Stimulated activated CD4-positive, alpha-beta T cell treated with anti-CD3 and anti-CD28 coated beads, Interleukin-4, amount 100 ng/mL, for 24 hours (primary cell): ENCODE data around the gene FUT2.
"Not testable (repeated sequence)": the region's sequence is repeated elsewhere in the genome, so short reads cannot be mapped to it uniquely, and the experiment has no call there.

ENCODE experiments used
- DNase-seq: peaks from one replicate; pipeline ENCODE4 v3.0.0-alpha.2; 2020

Gene FUT2

GRCh38 chr19:48671446-48671995, 24.2 kb upstream of the FUT2 start:
- DNase-seq = no peak

DNA sequence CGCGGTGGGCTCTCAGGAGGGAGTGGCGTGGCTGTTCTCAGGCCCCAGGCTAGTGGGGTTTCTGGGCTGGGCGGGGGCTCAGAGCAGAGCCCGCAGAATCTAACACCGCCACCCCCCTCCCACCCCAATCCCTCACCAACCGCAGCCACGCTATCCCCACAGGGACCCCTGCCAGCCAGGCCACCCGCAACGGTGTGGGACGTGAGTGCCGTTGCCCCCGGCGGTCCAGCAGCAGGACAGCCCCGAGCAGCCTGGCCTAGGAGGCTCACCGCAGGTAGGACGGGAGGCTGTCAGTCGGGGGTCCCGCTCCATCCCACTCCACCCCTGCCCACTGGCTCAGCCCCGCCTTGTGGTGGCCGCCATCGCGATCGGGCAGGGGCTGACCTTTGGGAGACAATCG, 22.8 kb upstream of the FUT2 start, which contains the start of gene NTN5:
Gene NTN5 (minus strand): TSS at position 24 of the 400 bp plus-strand sequence. CDS start 2,031 bp downstream, outside the sequence.
- DNase-seq = no peak

GRCh38 chr19:48673436-48674100, 22.2 kb upstream of the FUT2 start:
- no peak for DNase-seq

GRCh38 chr19:48674216-48674809, 21.5 kb upstream of the FUT2 start:
- no peak for DNase-seq

- peak; percentile 81 for DNase-seq
Measured at GRCh38 chr19:48674921-48675824, 20.6 kb upstream of the FUT2 start.

DNA sequence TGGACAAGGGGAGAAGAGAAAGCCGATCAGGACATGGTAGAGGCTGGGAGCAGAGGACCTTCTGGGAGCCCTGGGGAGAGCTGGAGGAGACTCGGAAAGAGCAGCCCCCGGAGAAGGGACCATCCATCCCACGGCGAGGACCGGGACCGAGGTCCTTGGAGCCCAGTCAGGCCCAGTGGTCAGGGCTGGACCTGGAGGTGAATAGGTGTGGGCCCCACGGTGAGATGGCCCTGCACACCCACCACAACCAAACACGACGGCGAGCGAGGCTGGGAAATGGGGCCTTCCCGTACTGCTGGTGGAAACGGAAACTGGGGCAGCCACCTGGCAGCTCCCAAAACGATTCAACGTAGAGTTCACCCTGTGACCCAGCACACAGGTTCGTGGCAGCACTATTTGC, 19.3 kb upstream of the FUT2 start:
- DNase-seq = no peak

GRCh38 chr19:48676887-48677286, 18.9 kb upstream of the FUT2 start:
- no peak for DNase-seq

- DNase-seq = no peak
Measured at GRCh38 chr19:48678201-48678600, 17.6 kb upstream of the FUT2 start.

- DNase-seq = not testable (repeated sequence)
Measured at GRCh38 chr19:48680006-48680405, 15.8 kb upstream of the FUT2 start.

- no peak for DNase-seq
Measured at GRCh38 chr19:48680436-48681126, 15.2 kb upstream of the FUT2 start.

DNA sequence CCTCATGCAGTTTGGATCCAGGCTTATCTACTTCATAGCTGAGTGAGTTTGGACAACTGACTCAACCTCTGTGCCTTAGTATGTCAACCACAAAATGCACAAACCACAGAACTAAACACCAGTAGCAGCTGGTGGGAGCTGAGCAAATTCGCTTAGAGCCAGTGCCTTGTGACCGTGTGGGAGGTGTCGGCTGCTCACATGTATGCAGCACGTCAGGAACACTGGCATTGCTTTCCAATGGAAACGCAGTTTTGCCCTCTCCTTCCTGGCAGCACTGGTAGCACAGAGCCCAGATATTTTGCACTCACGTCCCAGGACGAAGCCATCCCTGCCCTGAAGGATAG, 14.7 kb upstream of the FUT2 start:
- DNase-seq = no peak

DNA sequence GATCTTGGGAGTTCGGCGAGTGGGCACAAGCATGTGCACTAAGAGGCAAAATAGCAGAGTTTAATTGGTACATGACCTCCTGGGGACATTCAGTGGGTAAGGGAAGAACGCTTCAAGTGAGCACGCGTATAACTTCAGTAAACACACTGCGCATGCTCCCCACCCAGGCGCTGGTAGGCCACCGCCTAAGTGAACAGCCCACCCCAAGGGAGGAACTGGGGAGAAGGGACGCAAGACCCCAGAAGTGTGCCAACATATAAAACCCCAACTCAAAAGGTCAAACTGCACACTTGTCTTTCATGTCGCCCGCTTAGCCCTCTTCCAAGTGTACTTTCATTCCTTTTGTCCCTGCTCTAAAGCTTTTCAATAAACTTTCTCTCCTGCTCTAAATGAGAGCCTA, 12.4 kb upstream of the FUT2 start:
- DNase-seq = no peak

DNA sequence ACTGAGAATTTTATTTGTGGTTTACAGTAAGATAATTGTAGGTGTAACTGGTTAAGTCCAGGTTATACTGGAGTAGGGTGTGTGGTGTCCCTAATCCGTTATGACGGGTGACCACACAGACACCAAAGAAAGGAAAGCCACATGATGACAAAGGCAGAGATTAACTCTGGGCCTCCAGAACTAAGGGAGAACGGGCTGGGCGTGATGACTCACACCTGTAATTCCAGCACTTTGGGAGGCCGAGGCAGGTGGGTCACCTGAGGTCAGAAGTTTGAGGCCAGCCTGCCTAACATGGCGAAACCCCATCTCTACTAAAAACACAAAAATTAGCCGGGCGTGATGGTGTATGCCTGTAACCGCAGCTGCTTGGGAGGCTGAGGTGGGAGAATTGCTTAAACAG, 10.2 kb upstream of the FUT2 start:
- DNase-seq = no peak

DNA sequence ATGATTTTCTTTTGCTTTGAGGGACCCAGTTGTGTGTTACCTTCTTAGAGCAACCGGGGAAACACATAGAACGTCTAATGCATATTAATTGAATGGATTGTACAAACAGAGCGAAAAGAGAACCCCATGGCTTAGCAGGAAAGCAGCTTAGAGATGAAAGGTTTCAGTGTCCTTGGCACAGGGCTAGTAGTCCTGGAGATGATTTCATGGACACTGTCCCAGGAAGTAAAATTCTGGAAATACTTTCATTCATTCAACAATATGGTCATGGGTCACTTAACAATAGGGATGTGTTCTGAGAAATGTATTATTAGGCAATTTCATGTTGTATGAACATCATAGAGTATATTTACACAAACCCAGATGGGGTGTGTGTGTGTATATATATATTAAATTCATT, 9.7 kb upstream of the FUT2 start:
- DNase-seq = no peak

- not testable (repeated sequence) for DNase-seq
Measured at GRCh38 chr19:48686637-48687036, 9.1 kb upstream of the FUT2 start.

DNA sequence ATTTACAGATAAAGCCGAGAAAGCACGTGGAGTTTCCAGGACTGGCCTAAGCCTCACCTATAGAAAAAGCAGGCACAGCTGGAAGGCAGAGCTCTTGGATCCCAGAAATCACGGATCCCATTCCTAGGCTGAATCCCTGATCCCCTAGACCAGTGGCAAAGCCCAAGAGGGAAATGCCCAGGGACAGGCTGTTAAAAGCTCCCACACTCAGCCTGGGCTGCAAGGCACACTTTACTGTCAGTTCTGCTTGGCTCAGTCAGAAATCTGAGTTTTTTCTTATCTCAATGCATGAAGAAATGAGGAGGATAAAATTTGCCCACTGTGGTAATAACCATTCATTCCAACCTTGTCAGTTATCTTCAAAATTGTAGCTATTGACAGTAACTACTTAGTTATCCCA, 8.0 kb upstream of the FUT2 start:
- DNase-seq = no peak

DNA sequence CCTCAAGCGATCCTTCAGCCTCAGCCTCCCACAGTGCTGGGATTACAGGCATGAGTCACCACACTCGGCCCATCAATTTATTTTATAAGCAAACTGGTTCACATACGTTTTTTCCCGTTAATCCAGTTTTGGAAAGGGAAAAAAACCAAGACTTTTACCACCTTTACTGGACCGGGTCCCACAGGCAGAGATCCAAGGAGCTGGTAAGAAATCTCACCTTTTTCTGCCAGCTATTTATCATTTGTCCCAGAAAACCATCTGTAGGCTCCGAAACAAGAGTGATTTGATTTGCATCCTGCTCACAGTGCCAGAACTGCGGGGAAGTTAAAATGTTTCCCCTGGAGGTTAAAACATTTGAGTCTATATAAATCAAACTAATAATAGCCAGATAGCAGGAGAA, 6.3 kb upstream of the FUT2 start:
- DNase-seq = no peak

GRCh38 chr19:48693629-48694028, 2.1 kb upstream of the FUT2 start:
- DNase-seq = not testable (repeated sequence)

DNA sequence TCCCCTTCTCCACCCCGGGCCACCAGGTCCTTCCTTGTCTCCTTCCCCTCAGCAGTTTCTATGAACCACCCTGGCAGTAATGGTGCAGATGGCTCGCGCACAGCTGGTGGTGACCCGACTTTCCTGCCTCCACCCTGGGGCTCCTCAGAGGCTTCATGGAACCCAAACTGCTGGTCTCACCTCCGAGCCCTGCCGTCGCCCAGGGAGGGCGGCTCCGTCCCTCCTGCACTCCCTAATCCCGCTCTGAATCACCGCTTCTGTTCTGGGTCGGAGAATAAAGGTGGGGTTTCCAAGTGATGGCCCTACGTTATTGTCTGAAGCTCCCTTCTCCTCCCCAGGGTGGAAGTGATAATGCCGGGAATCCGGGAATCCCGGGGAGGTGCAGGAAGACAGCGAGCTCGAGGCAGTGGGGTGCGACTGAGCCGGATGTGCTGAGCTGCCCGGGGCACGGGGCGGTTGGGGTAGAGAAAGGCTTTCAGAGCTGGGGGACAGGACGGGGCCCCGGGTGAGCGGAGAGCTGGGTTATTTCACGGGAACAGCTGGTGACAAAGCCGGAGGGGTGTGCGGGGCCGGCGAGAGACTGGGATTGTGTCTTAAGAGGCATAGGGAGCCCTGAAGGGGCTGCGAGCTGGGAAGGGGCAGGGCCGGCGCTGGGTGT, 711 bp downstream of the FUT2 start:
- no peak for DNase-seq

GRCh38 chr19:48698046-48698445, 2.3 kb downstream of the FUT2 start:
- DNase-seq = no peak

DNA sequence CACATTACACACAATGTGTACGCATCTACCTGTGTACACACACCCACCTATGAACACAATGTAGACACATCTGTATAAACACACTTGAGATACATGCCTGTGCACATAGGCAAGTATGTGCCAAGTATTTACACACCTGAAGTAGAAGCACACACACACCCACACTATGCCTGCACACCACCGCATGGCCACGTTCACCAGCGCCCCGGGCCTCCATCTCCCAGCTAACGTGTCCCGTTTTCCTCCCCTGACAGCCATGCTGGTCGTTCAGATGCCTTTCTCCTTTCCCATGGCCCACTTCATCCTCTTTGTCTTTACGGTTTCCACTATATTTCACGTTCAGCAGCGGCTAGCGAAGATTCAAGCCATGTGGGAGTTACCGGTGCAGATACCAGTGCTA, 6.9 kb downstream of the FUT2 start:
- no peak for DNase-seq

- DNase-seq = no peak
Measured at GRCh38 chr19:48703316-48703715, 7.5 kb downstream of the FUT2 start.

- DNase-seq = no peak
Measured at GRCh38 chr19:48705431-48705830, 9.7 kb downstream of the FUT2 start.
